K562 (cell line): ENCODE measurements around the gene SLC22A24. TPM values are rescaled to one million over a fixed set of nuclear protein-coding genes. Genes with fewer than 3 reads are reported as not detected.

ENCODE experiments used
- ATAC-seq: fragments of 200-7000 bp; cut with Tn5 transposase; 3 replicates; pipeline ENCODE4 v1.9.1; 2020; ENCODE audit warnings: moderate library complexity
- BruUV-seq: library from RNA; stranded (reverse); fragments of 400-500 nt; replicated peaks from 2 replicates; lab custom pipeline; 2021; lab: Mats Ljungman, UMichigan
- CTCF ChIA-PET: fragments of 300-600 bp; formaldehyde crosslinking; extraction: SDS; loops from one replicate; lab custom pipeline; 2021; ENCODE audit warnings: low intra/inter-chr PET ratio; lab: Yijun Ruan, JAX
- POLR2A ChIA-PET: fragments of 300-600, 350-650 bp; sonication (Branson Sonifier 250); formaldehyde crosslinking; extraction: SDS; loops from one replicate; lab custom pipeline; 2021; ENCODE audit warnings: antibody characterized with exemption, inconsistent platforms; lab: Yijun Ruan, JAX
- DNase-seq, 4 experiments: peaks; one replicate each; pipeline versions ENCODE4 v3.0.0 to v3.0.0-alpha.2; 2011 to 2018; ENCODE audit warnings: low spot score in 3 of 4, mixed read lengths in 3 of 4; ENCODE audit errors: extremely low read depth in 1 of 4
- FAIRE-seq: peaks from 2 replicates; lab custom pipeline; 2011; peaks lifted over from hg19 to GRCh38; lab: Jason Lieb, UNC
- H2AFZ ChIP-seq: 2 replicates; pipeline ENCODE4 v1.6.0; 2011; ENCODE audit warnings: low read depth, low read length, control low read depth, inconsistent platforms
- H3K27ac ChIP-seq: fragments of 200-600 bp; 3 replicates; pipeline ENCODE4 v1.8.0; 2011; ENCODE audit warnings: low read depth, mild to moderate bottlenecking, control low read depth, inconsistent platforms, low read length, moderate library complexity, mixed read lengths; ENCODE audit errors: extremely low read depth
- H3K27me3 ChIP-seq, 2 experiments: fragments of 300-600 bp in 1 of 2; 2 replicates in 1 of 2; 3 replicates in 1 of 2; pipeline versions ENCODE4 v1.6.0 to v1.8.0; 2011; ENCODE audit warnings: inconsistent platforms in 2 of 2, low read length in 2 of 2, mild to moderate bottlenecking in 1 of 2, mixed read lengths in 1 of 2, moderate library complexity in 1 of 2; ENCODE audit not compliant: control insufficient read depth in 2 of 2, insufficient read depth in 2 of 2
- H3K36me3 ChIP-seq: fragments of 300-600 bp; 3 replicates; pipeline ENCODE4 v1.8.0; 2011; ENCODE audit warnings: mild to moderate bottlenecking, low read length, inconsistent platforms; ENCODE audit not compliant: control insufficient read depth, insufficient read depth
- H3K4me1 ChIP-seq, 2 experiments: fragments of 200-600 bp in 1 of 2; replicated peaks in 1 of 2; 2 replicates in 1 of 2; 3 replicates in 1 of 2; pipeline versions ENCODE4 v1.5.1 to v1.8.0; 2011; ENCODE audit warnings: inconsistent platforms in 2 of 2, low read length in 2 of 2, mild to moderate bottlenecking in 1 of 2, mixed read lengths in 1 of 2, moderate library complexity in 1 of 2; ENCODE audit not compliant: control insufficient read depth in 2 of 2, insufficient read depth in 2 of 2
- H3K4me2 ChIP-seq: 2 replicates; pipeline ENCODE4 v1.6.1; 2011; ENCODE audit warnings: low read length, control low read depth, inconsistent platforms, mixed read lengths; ENCODE audit not compliant: insufficient read depth
- H3K4me3 ChIP-seq: fragments of 200-600 bp; sonication (generic), shearing (Covaris generic); 2 replicates; pipeline ENCODE4 v1.5.1; 2016; ENCODE audit warnings: control low read depth, inconsistent platforms
- H3K79me2 ChIP-seq: fragments of 200-600 bp; 3 replicates; pipeline ENCODE4 v1.8.0; 2011; ENCODE audit warnings: low read length, inconsistent platforms; ENCODE audit not compliant: control insufficient read depth, insufficient read depth
- H3K9ac ChIP-seq, 2 experiments: 2 replicates each; pipeline versions ENCODE4 v1.6.0 to v1.6.1; 2011; ENCODE audit warnings: low read depth in 2 of 2, low read length in 2 of 2, control low read depth in 1 of 2, inconsistent platforms in 1 of 2, mild to moderate bottlenecking in 1 of 2, mixed read lengths in 1 of 2; ENCODE audit not compliant: insufficient read depth in 1 of 2
- H3K9me1 ChIP-seq: one replicate; pipeline ENCODE4 v1.6.0; 2011; ENCODE audit warnings: inconsistent platforms, mild to moderate bottlenecking, low read length, moderate library complexity; ENCODE audit not compliant: control insufficient read depth, insufficient read depth
- H3K9me3 ChIP-seq: replicated peaks from 2 replicates; pipeline ENCODE4 v1.5.1; 2011; ENCODE audit warnings: low read depth, low read length, inconsistent platforms; ENCODE audit not compliant: control insufficient read depth, insufficient read depth
- H4K20me1 ChIP-seq: replicated peaks from 2 replicates; pipeline ENCODE4 v1.6.1; 2011; ENCODE audit warnings: low read length, inconsistent platforms, mixed read lengths; ENCODE audit not compliant: control insufficient read depth, insufficient read depth
- BDP1 ChIP-seq: IDR thresholded peaks from 3 replicates; pipeline ENCODE4 v1.6.1; 2011; ENCODE audit not compliant: insufficient read length, insufficient read depth
- GABPB2 ChIP-seq: fragments of 250-450 bp; sonication (Bioruptor Pico); conservative IDR thresholded peaks from 2 replicates; pipeline ENCODE4 v1.5.1; 2021; ENCODE audit warnings: mild to moderate bottlenecking
- HIVEP1 ChIP-seq: fragments of 250-450 bp; sonication (Bioruptor Pico); IDR thresholded peaks from 2 replicates; pipeline ENCODE4 v1.4.0; 2020; ENCODE audit warnings: mild to moderate bottlenecking
- NFYB ChIP-seq: IDR thresholded peaks from 2 replicates; pipeline ENCODE4 v1.6.1; 2011; ENCODE audit warnings: mild to moderate bottlenecking, moderate library complexity; ENCODE audit not compliant: insufficient read length; ENCODE audit errors: extremely low read depth
- NONO ChIP-seq, 2 experiments: fragments of 200-400 bp in 1 of 2; fragments of 450-650 bp in 1 of 2; formaldehyde crosslinking in 1 of 2; IDR thresholded peaks; 2 replicates each; pipeline ENCODE4 v1.6.1; 2017; ENCODE audit warnings: low read depth in 2 of 2, mild to moderate bottlenecking in 2 of 2, moderate library complexity in 2 of 2, low read length in 1 of 2
- SMARCA5 ChIP-seq: fragments of 450-650 bp; IDR thresholded peaks from 2 replicates; pipeline ENCODE4 v1.6.1; 2016
- WGBS: fragments of 100-300 bp; shearing (Covaris generic); methylation state at CpG from one replicate; pipeline ENCODE4 v1.1.6; 2016; ENCODE audit warnings: low coverage, mixed read lengths; ENCODE audit not compliant: insufficient coverage; ENCODE audit errors: missing lambda C conversion rate; 5-methylcytosine and 5-hydroxymethylcytosine counted together
- in situ Hi-C: fragments of 300-500 bp; cut with MboI; formaldehyde crosslinking; loops from 4 replicates; pipeline ENCODE4 v1.15.0; 2018; ENCODE audit warnings: inconsistent platforms, mixed read lengths
- intact Hi-C: fragments of 100-400 bp; cut with micrococcal nuclease; formaldehyde crosslinking; loops from 2 replicates; pipeline ENCODE4 v1.14.2; 2022
- polyA plus RNA-seq, 8 experiments: library from polyadenylated mRNA; depleted of rRNA in 4 of 8; stranded (reverse) in 5 of 8; unstranded in 3 of 8; fragments of >200 nt; fragmentation: Nextera tagmentation in 2 of 8; fragmentation: Illumina TruSeq in 1 of 8; extraction: Ambion mirVana in 2 of 8; extraction: Trizol in 1 of 8; gene quantifications; 2 replicates each; pipeline versions ENCODE4 v1.2.1 to v1.2.3, GENCODE V29; 2011 to 2014; ENCODE audit warnings: inconsistent platforms in 1 of 8, missing spikeins in 1 of 8
- total RNA-seq, 7 experiments: library from RNA; depleted of rRNA in 6 of 7; stranded (reverse); fragments of >200 nt in 6 of 7; fragmentation: Illumina TruSeq in 2 of 7; extraction: Trizol in 2 of 7; gene quantifications; 2 replicates each; pipeline versions ENCODE4 v1.2.1 to v1.2.3, GENCODE V29; 2011 to 2021; ENCODE audit warnings: low replicate concordance in 1 of 7
- TF ChIP-seq, protein P1 (sequence below): fragments of 450-650 bp; IDR thresholded peaks from 2 replicates; pipeline ENCODE4 v1.7.1; 2018; ENCODE audit warnings: mild to moderate bottlenecking, low read depth; ENCODE audit not compliant: partially characterized antibody
- TF ChIP-seq, protein P2 (sequence below): fragments of 450-650 bp; IDR thresholded peaks from 2 replicates; pipeline ENCODE4 v1.6.1; 2017; ENCODE audit warnings: antibody characterized with exemption, mild to moderate bottlenecking

The SLC22A24 gene
- total and polyA plus RNA-seq, 9 of the 15 experiments (the other 6 are each of a cell fraction or from before 2014, with no cell fraction given), result not detected

DNA sequence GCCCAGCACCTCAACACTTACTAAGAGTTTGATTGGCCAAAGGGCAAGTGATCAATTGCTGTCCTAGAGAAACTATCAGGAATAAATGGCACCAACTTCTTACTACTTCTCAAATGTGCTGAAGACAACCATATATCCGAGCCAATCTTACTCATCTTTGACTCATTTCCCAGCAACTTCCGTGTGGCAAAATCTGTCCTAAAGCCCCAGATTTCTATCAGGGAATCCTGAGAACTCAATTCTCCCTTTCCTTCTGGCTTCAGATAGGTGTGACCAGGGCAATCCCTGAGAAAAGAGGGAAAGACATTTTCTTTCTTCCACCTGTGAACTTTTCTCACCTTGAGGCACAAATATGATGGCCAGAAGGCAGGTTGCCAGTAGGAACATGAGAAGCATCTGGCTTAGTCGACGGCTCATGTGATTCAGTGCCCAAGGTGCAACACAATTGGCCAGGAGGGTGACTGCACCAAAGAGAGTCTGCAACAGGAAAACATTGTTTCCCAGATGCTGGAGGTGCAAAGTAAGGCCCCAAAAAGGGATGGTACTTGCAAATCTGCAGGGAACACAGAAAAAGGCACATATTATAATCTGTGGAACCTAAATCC, 21.8 kb upstream of the SLC22A24 start (continued):
- TF ChIP-seq, protein P1, sequence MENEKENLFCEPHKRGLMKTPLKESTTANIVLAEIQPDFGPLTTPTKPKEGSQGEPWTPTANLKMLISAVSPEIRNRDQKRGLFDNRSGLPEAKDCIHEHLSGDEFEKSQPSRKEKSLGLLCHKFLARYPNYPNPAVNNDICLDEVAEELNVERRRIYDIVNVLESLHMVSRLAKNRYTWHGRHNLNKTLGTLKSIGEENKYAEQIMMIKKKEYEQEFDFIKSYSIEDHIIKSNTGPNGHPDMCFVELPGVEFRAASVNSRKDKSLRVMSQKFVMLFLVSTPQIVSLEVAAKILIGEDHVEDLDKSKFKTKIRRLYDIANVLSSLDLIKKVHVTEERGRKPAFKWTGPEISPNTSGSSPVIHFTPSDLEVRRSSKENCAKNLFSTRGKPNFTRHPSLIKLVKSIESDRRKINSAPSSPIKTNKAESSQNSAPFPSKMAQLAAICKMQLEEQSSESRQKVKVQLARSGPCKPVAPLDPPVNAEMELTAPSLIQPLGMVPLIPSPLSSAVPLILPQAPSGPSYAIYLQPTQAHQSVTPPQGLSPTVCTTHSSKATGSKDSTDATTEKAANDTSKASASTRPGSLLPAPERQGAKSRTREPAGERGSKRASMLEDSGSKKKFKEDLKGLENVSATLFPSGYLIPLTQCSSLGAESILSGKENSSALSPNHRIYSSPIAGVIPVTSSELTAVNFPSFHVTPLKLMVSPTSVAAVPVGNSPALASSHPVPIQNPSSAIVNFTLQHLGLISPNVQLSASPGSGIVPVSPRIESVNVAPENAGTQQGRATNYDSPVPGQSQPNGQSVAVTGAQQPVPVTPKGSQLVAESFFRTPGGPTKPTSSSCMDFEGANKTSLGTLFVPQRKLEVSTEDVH, result no peak
- no peak for TF ChIP-seq NONO (IDR thresholded peaks at IDR 0.05; ENCODE audit: low read depth in 2 of 2, low read length in 1 of 2)
- TF ChIP-seq HIVEP1 (CRISPR knock-in tag), result no peak
- no peak for TF ChIP-seq BDP1

DNA sequence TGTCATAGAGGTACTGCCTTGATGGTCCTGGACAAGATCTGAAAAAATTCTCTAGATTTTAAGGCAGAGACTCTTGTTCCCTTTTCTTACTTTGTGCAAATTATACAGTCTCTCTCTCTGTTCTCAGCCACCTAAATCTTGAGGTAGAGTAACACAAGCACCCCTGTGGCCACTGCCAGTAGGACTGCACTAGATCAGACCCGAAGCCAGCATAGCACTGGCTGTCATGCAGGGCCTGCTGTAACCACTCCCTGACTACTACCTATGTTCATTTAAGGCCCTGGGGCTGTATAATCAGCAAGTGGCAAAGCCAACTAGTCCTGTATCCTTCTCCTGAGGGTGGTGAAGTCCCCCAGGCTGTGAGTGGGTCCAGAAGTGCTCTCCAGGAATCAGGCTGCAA, 11.8 kb upstream of the SLC22A24 start:
- no TSS peak for BruUV-seq
- Histone ChIP-seq H3K4me2 (no peak overlapping the region), H2AFZ (no peak overlapping the region), H3K27ac (no peak overlapping the region), H3K4me3 (no peak overlapping the region), H3K9me3 (no peaks in the 10 kb centered on the region)
- in situ Hi-C loops, result no loop called here
- 0% methylated on average over 1 of the region's 1 CpG for WGBS
- TF ChIP-seq GABPB2 (CRISPR knock-in tag), result no peak
- TF ChIP-seq SMARCA5, result no peak
- TF ChIP-seq, protein P2, sequence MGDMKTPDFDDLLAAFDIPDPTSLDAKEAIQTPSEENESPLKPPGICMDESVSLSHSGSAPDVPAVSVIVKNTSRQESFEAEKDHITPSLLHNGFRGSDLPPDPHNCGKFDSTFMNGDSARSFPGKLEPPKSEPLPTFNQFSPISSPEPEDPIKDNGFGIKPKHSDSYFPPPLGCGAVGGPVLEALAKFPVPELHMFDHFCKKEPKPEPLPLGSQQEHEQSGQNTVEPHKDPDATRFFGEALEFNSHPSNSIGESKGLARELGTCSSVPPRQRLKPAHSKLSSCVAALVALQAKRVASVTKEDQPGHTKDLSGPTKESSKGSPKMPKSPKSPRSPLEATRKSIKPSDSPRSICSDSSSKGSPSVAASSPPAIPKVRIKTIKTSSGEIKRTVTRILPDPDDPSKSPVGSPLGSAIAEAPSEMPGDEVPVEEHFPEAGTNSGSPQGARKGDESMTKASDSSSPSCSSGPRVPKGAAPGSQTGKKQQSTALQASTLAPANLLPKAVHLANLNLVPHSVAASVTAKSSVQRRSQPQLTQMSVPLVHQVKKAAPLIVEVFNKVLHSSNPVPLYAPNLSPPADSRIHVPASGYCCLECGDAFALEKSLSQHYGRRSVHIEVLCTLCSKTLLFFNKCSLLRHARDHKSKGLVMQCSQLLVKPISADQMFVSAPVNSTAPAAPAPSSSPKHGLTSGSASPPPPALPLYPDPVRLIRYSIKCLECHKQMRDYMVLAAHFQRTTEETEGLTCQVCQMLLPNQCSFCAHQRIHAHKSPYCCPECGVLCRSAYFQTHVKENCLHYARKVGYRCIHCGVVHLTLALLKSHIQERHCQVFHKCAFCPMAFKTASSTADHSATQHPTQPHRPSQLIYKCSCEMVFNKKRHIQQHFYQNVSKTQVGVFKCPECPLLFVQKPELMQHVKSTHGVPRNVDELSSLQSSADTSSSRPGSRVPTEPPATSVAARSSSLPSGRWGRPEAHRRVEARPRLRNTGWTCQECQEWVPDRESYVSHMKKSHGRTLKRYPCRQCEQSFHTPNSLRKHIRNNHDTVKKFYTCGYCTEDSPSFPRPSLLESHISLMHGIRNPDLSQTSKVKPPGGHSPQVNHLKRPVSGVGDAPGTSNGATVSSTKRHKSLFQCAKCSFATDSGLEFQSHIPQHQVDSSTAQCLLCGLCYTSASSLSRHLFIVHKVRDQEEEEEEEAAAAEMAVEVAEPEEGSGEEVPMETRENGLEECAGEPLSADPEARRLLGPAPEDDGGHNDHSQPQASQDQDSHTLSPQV, result no peak
- no peak for TF ChIP-seq NFYB
- TF ChIP-seq, all 486 proteins: peak for 0
- Histone ChIP-seq H4K20me1 (no peaks in the 10 kb centered on the region), H3K36me3 (no peaks in the 10 kb centered on the region), H3K4me1 (no peaks in the 10 kb centered on the region), H3K9ac (no peak overlapping the region), H3K79me2 (no peaks in the 10 kb centered on the region), H3K27me3 (no peaks in the 10 kb centered on the region), H3K9me1 (no peaks in the 10 kb centered on the region)
- FAIRE-seq, result no peak
- CTCF ChIA-PET, result no interaction called here
- DNase-seq, result no peak
- POLR2A ChIA-PET, result no interaction called here
- intact Hi-C loops, result no loop called here
- ATAC-seq, result no peak
